GM12878 (cell line): ENCODE measurements around the gene RPRML. TPM values are rescaled to one million over a fixed set of nuclear protein-coding genes. Genes with fewer than 3 reads are reported as not detected.

Experiments used
- ATAC-seq: fragments of 200-7000 bp; cut with Tn5 transposase; 3 replicates; pipeline ENCODE4 v1.9.1; 2020; ENCODE audit warnings: mild to moderate bottlenecking, moderate library complexity
- BruUV-seq: library from RNA; stranded (reverse); fragments of 400-500 nt; replicated peaks from 2 replicates; lab custom pipeline; 2021; lab: Mats Ljungman, UMichigan
- CTCF ChIA-PET: fragments of 300-600 bp; sonication (Branson Sonifier 250); formaldehyde crosslinking; extraction: SDS; loops from one replicate; lab custom pipeline; 2021; ENCODE audit warnings: inconsistent platforms; lab: Yijun Ruan, JAX
- POLR2A ChIA-PET: fragments of 350-600 bp; formaldehyde crosslinking; extraction: SDS; loops from one replicate; lab custom pipeline; 2021; ENCODE audit warnings: inconsistent platforms; lab: Charles Lee
- RAD21 ChIA-PET: fragments of 300-600 bp; sonication (Branson Sonifier 250); formaldehyde crosslinking; loops from one replicate; lab custom pipeline; 2023; ENCODE audit warnings: antibody characterized with exemption; ENCODE audit not compliant: unreplicated experiment; lab: Charles Lee
- SMC1A ChIA-PET: fragments of 300-600 bp; sonication (Branson Sonifier 250); formaldehyde crosslinking; loops from one replicate; lab custom pipeline; 2023; ENCODE audit not compliant: unreplicated experiment, uncharacterized antibody; lab: Charles Lee
- DNase-seq: peaks from one replicate; pipeline ENCODE4 v3.0.0-alpha.2; 2011; ENCODE audit warnings: low read depth, low spot score
- FAIRE-seq: peaks from 3 replicates; lab custom pipeline; 2011; peaks lifted over from hg19 to GRCh38; lab: Jason Lieb, UNC
- H2AFZ ChIP-seq: 2 replicates; pipeline ENCODE4 v1.6.0; 2011; ENCODE audit warnings: low read depth, low read length, control low read depth; ENCODE audit not compliant: control insufficient read depth
- H3K27ac ChIP-seq: 2 replicates; pipeline ENCODE4 v1.5.1; 2011; ENCODE audit warnings: control low read depth; ENCODE audit not compliant: control insufficient read depth, insufficient read depth
- H3K27me3 ChIP-seq, 2 experiments: replicated peaks in 1 of 2; 2 replicates each; pipeline versions ENCODE4 v1.6.0 to v1.6.1; 2011; ENCODE audit warnings: low read length in 1 of 2; ENCODE audit not compliant: control insufficient read depth in 2 of 2, insufficient read depth in 2 of 2
- H3K36me3 ChIP-seq, 2 experiments: 2 replicates each; pipeline ENCODE4 v1.5.1; 2011; ENCODE audit warnings: low read length in 1 of 2; ENCODE audit not compliant: control insufficient read depth in 2 of 2, insufficient read depth in 2 of 2
- H3K4me1 ChIP-seq: 2 replicates; pipeline ENCODE4 v1.6.1; 2011; ENCODE audit warnings: mild to moderate bottlenecking, low read length, moderate library complexity, mixed read lengths; ENCODE audit not compliant: control insufficient read depth, insufficient read depth
- H3K4me2 ChIP-seq: 2 replicates; pipeline ENCODE4 v1.6.0; 2011; ENCODE audit warnings: control low read depth; ENCODE audit not compliant: control insufficient read depth, insufficient read depth
- H3K4me3 ChIP-seq: fragments of 200-600 bp; sonication (generic); 2 replicates; pipeline ENCODE4 v1.5.1; 2016
- H3K79me2 ChIP-seq: 2 replicates; pipeline ENCODE4 v1.6.0; 2011; ENCODE audit warnings: low read length; ENCODE audit not compliant: control insufficient read depth, insufficient read depth
- H3K9ac ChIP-seq: 2 replicates; pipeline ENCODE4 v1.8.0; 2011; ENCODE audit warnings: low read length, control low read depth, mixed read lengths; ENCODE audit not compliant: control insufficient read depth, insufficient read depth
- H3K9me3 ChIP-seq: replicated peaks from 3 replicates; pipeline ENCODE4 v1.5.1; 2011; ENCODE audit warnings: mild to moderate bottlenecking, low read length; ENCODE audit not compliant: control insufficient read depth, insufficient read depth
- H4K20me1 ChIP-seq: 2 replicates; pipeline ENCODE4 v1.6.0; 2011; ENCODE audit not compliant: control insufficient read depth, insufficient read depth
- BCL11A ChIP-seq: IDR thresholded peaks from 2 replicates; pipeline ENCODE4 v1.6.1; 2011; ENCODE audit warnings: low read depth, low read length
- BCLAF1 ChIP-seq: fragments of 450-650 bp; IDR thresholded peaks from 2 replicates; pipeline ENCODE4 v1.6.1; 2017; ENCODE audit warnings: antibody characterized with exemption, mild to moderate bottlenecking, moderate library complexity
- IKZF2 ChIP-seq, 2 experiments: fragments of 450-650 bp; IDR thresholded peaks; 2 replicates each; pipeline ENCODE4 v1.6.1; 2017; ENCODE audit warnings: mild to moderate bottlenecking in 2 of 2, moderate library complexity in 2 of 2
- PRDM15 ChIP-seq: fragments of 450-650 bp; formaldehyde crosslinking; IDR thresholded peaks from 2 replicates; pipeline ENCODE4 v1.4.0; 2020; ENCODE audit warnings: mild to moderate bottlenecking, moderate library complexity
- SPI1 ChIP-seq: IDR thresholded peaks from 2 replicates; pipeline ENCODE4 v1.6.1; 2011; ENCODE audit warnings: low read depth, mild to moderate bottlenecking, low read length, moderate library complexity, borderline replicate concordance; ENCODE audit not compliant: insufficient read depth
- WGBS: methylation state at CpG from one replicate; pipeline ENCODE4 v1.1.6; 2016; ENCODE audit warnings: low lambda C conversion rate; ENCODE audit not compliant: insufficient replicate concordance, insufficient coverage; ENCODE audit errors: missing lambda C conversion rate; 5-methylcytosine and 5-hydroxymethylcytosine counted together
- in situ Hi-C: fragments of 300-500 bp; cut with MboI; formaldehyde crosslinking; loops from 9 replicates; pipeline ENCODE4 v1.14.3; 2018; ENCODE audit warnings: mixed read lengths
- intact Hi-C: fragments of 100-400 bp; cut with micrococcal nuclease; formaldehyde crosslinking; loops from one replicate; pipeline ENCODE4 v1.14.2; 2022; ENCODE audit not compliant: unreplicated experiment
- polyA plus RNA-seq, 11 experiments: library from polyadenylated mRNA; depleted of rRNA in 4 of 11; unstranded in 6 of 11; stranded (reverse) in 5 of 11; fragments of >200 nt; fragmentation: Nextera tagmentation in 4 of 11; fragmentation: Illumina TruSeq in 1 of 11; extraction: Ambion mirVana in 4 of 11; extraction: Trizol in 1 of 11; gene quantifications; 1 replicate in 1 of 11; 2 replicates in 10 of 11; pipeline versions ENCODE4 v1.2.1 to v1.2.3, GENCODE V29; 2011 to 2016; ENCODE audit warnings: inconsistent platforms in 2 of 11, missing spikeins in 2 of 11, low read depth in 1 of 11
- total RNA-seq, 4 experiments: library from RNA; depleted of rRNA in 3 of 4; stranded (reverse); fragments of >200 nt in 3 of 4; fragmentation: Illumina TruSeq in 1 of 4; extraction: Trizol in 1 of 4; gene quantifications; 2 replicates each; pipeline versions ENCODE4 v1.2.1 to v1.2.3, GENCODE V29; 2013 to 2021

RPRML gene
- total and polyA plus RNA-seq, 10 of the 15 experiments (the other 5 are each of a cell fraction or from before 2014, with no cell fraction given) = not detected

- SMC1A ChIA-PET = no interaction called here
- WGBS = 53% methylated on average over 7 of the region's 7 CpGs
- no TSS peak for BruUV-seq
- Histone ChIP-seq H3K4me3 (no peak overlapping the region), H3K4me1 (no peaks in the 10 kb centered on the region; the same call in 1 of the 2 replicates), H4K20me1 (no peaks in the 10 kb centered on the region), H3K9ac (no peak overlapping the region), H3K79me2 (no peaks in the 10 kb centered on the region), H2AFZ (no peak overlapping the region), H3K36me3 (no peaks in the 10 kb centered on the region), H3K4me2 (no peak overlapping the region), H3K27me3 (no peaks in the 10 kb centered on the region; a peak in 2 of 4 replicates), H3K9me3 (no peaks in the 10 kb centered on the region), H3K27ac (no peak overlapping the region)
- RAD21 ChIA-PET = no interaction called here
- FAIRE-seq (no peak), ATAC-seq (no peak), DNase-seq (no peak)
- POLR2A ChIA-PET = no interaction called here
- in situ Hi-C loops (no loop called here), intact Hi-C loops (no loop called here)
- TF ChIP-seq PRDM15 (CRISPR knock-in tag) = no peak
- CTCF ChIA-PET = interaction anchor here (1.0 kb wide), 1 partner anchor 629 kb away, joined by 3 read pairs; no protein-coding TSS in a partner anchor
Measured at GRCh38 chr17:46986366-46986765, 7.3 kb upstream of the RPRML start.

- Histone ChIP-seq H3K9me3 (no peaks in the 10 kb centered on the region), H3K4me3 (no peak overlapping the region), H3K9ac (no peak overlapping the region), H4K20me1 (no peaks in the 10 kb centered on the region), H3K4me1 (no peaks in the 10 kb centered on the region; the same call in 1 of the 2 replicates), H3K4me2 (no peak overlapping the region), H2AFZ (no peak overlapping the region), H3K27ac (no peak overlapping the region), H3K36me3 (no peaks in the 10 kb centered on the region), H3K79me2 (no peaks in the 10 kb centered on the region), H3K27me3 (no peaks in the 10 kb centered on the region; a peak in 2 of 4 replicates)
- ChIA-PET SMC1A (no interaction called here), POLR2A (no interaction called here), CTCF (no interaction called here), RAD21 (no interaction called here)
- in situ Hi-C loops = no loop called here
- no peak for TF ChIP-seq SPI1
- no peak for TF ChIP-seq BCL11A
- no peak for TF ChIP-seq BCLAF1
- TF ChIP-seq IKZF2 (IDR thresholded peaks at IDR 0.05) = no peak
- FAIRE-seq (no peak), ATAC-seq (no peak), DNase-seq (no peak)
- 24% methylated on average over 5 of the region's 5 CpGs for WGBS
- intact Hi-C loops = no loop called here
- no TSS peak for BruUV-seq
Measured at GRCh38 chr17:46984892-46985291, 5.8 kb upstream of the RPRML start.
